GM23338 (cell line): ENCODE data around the gene CDH20. TPM values are rescaled to one million over a fixed set of nuclear protein-coding genes. Genes with fewer than 3 reads are reported as not detected.

Experiments
- ATAC-seq: fragments of 200-7000 bp; cut with Tn5 transposase; 3 replicates; pipeline ENCODE4 v1.9.1; 2020
- DNase-seq: peaks from one replicate; pipeline ENCODE4 v3.0.0-alpha.2; 2015; ENCODE audit warnings: low spot score
- H2AFZ ChIP-seq: fragments of 200-600 bp; sonication (generic); 2 replicates; pipeline ENCODE4 v1.8.0; 2016; ENCODE audit warnings: antibody characterized with exemption, mild to moderate bottlenecking, moderate library complexity
- H3F3A ChIP-seq: fragments of 200-600 bp; sonication (generic); replicated peaks from 2 replicates; pipeline ENCODE4 v1.8.0; 2017; ENCODE audit warnings: antibody characterized with exemption, mixed run types, low read depth
- H3K27ac ChIP-seq: fragments of 200-600 bp; sonication (generic); 2 replicates; pipeline ENCODE4 v1.6.1; 2016; ENCODE audit warnings: low read depth
- H3K27me3 ChIP-seq: fragments of 200-600 bp; sonication (generic); 2 replicates; pipeline ENCODE4 v1.8.0; 2016; ENCODE audit warnings: mild to moderate bottlenecking, mixed run types, moderate library complexity; ENCODE audit not compliant: insufficient read depth
- H3K36me3 ChIP-seq: fragments of 200-600 bp; sonication (generic); 2 replicates; pipeline ENCODE4 v1.8.0; 2016; ENCODE audit warnings: mild to moderate bottlenecking; ENCODE audit not compliant: insufficient read depth
- H3K4me1 ChIP-seq: fragments of 200-600 bp; sonication (generic); 2 replicates; pipeline ENCODE4 v1.8.0; 2016; ENCODE audit warnings: mild to moderate bottlenecking, moderate library complexity; ENCODE audit not compliant: insufficient read depth
- H3K4me2 ChIP-seq: fragments of 200-600 bp; sonication (generic); 2 replicates; pipeline ENCODE4 v1.7.1; 2017; ENCODE audit warnings: mixed run types
- H3K4me3 ChIP-seq: fragments of 200-600 bp; sonication (generic); 2 replicates; pipeline ENCODE4 v1.6.1; 2016; ENCODE audit warnings: mixed run types
- H3K79me2 ChIP-seq: fragments of 200-600 bp; sonication (generic); replicated peaks from 2 replicates; pipeline ENCODE4 v1.8.0; 2017; ENCODE audit warnings: mild to moderate bottlenecking; ENCODE audit not compliant: insufficient read depth
- H3K9me2 ChIP-seq: fragments of 200-600 bp; sonication (generic); 2 replicates; pipeline ENCODE4 v1.8.0; 2017; ENCODE audit not compliant: insufficient read depth
- H4K20me1 ChIP-seq: fragments of 200-600 bp; sonication (generic); replicated peaks from 2 replicates; pipeline ENCODE4 v1.8.0; 2017; ENCODE audit warnings: mild to moderate bottlenecking; ENCODE audit not compliant: insufficient read depth
- H3K27ac Mint-ChIP-seq: 2 replicates; pipeline ENCODE4 v1.8.0; 2020; ENCODE audit warnings: inconsistent platforms, mild to moderate bottlenecking, moderate library complexity, mixed read lengths
- H3K27me3 Mint-ChIP-seq: 3 replicates; pipeline ENCODE4 v1.8.0; 2022; ENCODE audit warnings: low read depth, mild to moderate bottlenecking, moderate library complexity, mixed read lengths, inconsistent platforms; ENCODE audit not compliant: insufficient read depth, poor library complexity
- H3K36me3 Mint-ChIP-seq: 3 replicates; pipeline ENCODE4 v1.8.0; 2021; ENCODE audit warnings: low read depth, mild to moderate bottlenecking, inconsistent platforms, moderate library complexity, mixed read lengths
- H3K4me1 Mint-ChIP-seq: 3 replicates; pipeline ENCODE4 v1.8.0; 2020; ENCODE audit warnings: mild to moderate bottlenecking, inconsistent platforms, mixed read lengths
- H3K4me3 Mint-ChIP-seq: 3 replicates; pipeline ENCODE4 v1.8.0; 2021; ENCODE audit warnings: moderate library complexity, mild to moderate bottlenecking, inconsistent platforms, mixed read lengths
- H3K9me3 Mint-ChIP-seq: 3 replicates; pipeline ENCODE4 v1.8.0; 2020; ENCODE audit warnings: moderate library complexity, mild to moderate bottlenecking, inconsistent platforms, mixed read lengths
- CREB1 ChIP-seq: fragments of 250-450 bp; sonication (Bioruptor Pico); IDR thresholded peaks from 2 replicates; pipeline ENCODE4 v1.5.0; 2020; ENCODE audit warnings: low read depth, mild to moderate bottlenecking, moderate library complexity
- CTCF ChIP-seq, 2 experiments: fragments of 200-600 bp in 1 of 2; sonication (generic) in 1 of 2; conservative IDR thresholded peaks; 2 replicates each; pipeline versions ENCODE4 v1.5.1 to v1.6.1; 2016 to 2017; ENCODE audit warnings: antibody characterized with exemption in 2 of 2, low read depth in 2 of 2, mild to moderate bottlenecking in 2 of 2, moderate library complexity in 1 of 2
- ETS1 ChIP-seq: IDR thresholded peaks from 2 replicates; pipeline ENCODE4 v1.6.1; 2016; ENCODE audit warnings: antibody characterized with exemption
- EZH2 ChIP-seq: fragments of 200-600 bp; sonication (generic); IDR thresholded peaks from one replicate; pipeline ENCODE4 v1.8.0; 2017; ENCODE audit warnings: antibody characterized with exemption, mild to moderate bottlenecking, low read depth; ENCODE audit not compliant: unreplicated experiment
- JUNB ChIP-seq: IDR thresholded peaks from one replicate; pipeline ENCODE4 v1.6.1; 2016; ENCODE audit warnings: antibody characterized with exemption; ENCODE audit not compliant: unreplicated experiment
- NANOG ChIP-seq: IDR thresholded peaks from 2 replicates; pipeline ENCODE4 v1.6.1; 2016; ENCODE audit warnings: antibody characterized with exemption, borderline replicate concordance
- POLR2AphosphoS5 ChIP-seq: IDR thresholded peaks from 2 replicates; pipeline ENCODE4 v1.6.1; 2016; ENCODE audit warnings: antibody characterized with exemption, low read depth
- ZNF114 ChIP-seq: fragments of 250-450 bp; sonication (Bioruptor Pico); IDR thresholded peaks from 2 replicates; pipeline ENCODE4 v1.5.0; 2020; ENCODE audit warnings: mild to moderate bottlenecking, moderate library complexity
- ZNF331 ChIP-seq: fragments of 250-450 bp; sonication (Bioruptor Pico); IDR thresholded peaks from 2 replicates; pipeline ENCODE4 v1.5.0; 2020; ENCODE audit warnings: low read depth, mild to moderate bottlenecking, moderate library complexity
- ZNF462 ChIP-seq: fragments of 250-450 bp; sonication (Bioruptor Pico); IDR thresholded peaks from 2 replicates; pipeline ENCODE4 v1.5.0; 2020; ENCODE audit warnings: mild to moderate bottlenecking, moderate library complexity
- polyA plus RNA-seq: library from polyadenylated mRNA; unstranded; fragments of >200 nt; fragmentation: Nextera tagmentation; extraction: Ambion mirVana; gene quantifications from 2 replicates; pipeline ENCODE4 v1.2.1, GENCODE V29; 2016
- total RNA-seq: library from RNA; depleted of rRNA; stranded (reverse); fragments of >200 nt; shearing (Covaris generic); gene quantifications from 2 replicates; pipeline ENCODE4 v1.2.3, GENCODE V29; 2014

Gene CDH20
- total and polyA plus RNA-seq, 2 experiments from 2014 or later: 1.0 TPM; not detected in 1

- Histone ChIP-seq H3K4me1 (no peaks in the 10 kb centered on the region), H3K4me3 (no peak overlapping the region), H3K9me2 (no peaks in the 10 kb centered on the region; the same call in 1 of the 2 replicates), H4K20me1 (no peaks in the 10 kb centered on the region), H2AFZ (no peak overlapping the region), H3K27me3 (no peaks in the 10 kb centered on the region), H3K36me3 (no peaks in the 10 kb centered on the region), H3K27ac (no peak overlapping the region), H3K4me2 (no peak overlapping the region), H3K79me2 (no peaks in the 10 kb centered on the region), H3F3A (no peaks in the 10 kb centered on the region)
- ATAC-seq (no peak), DNase-seq (no peak)
- H3K9me3 Mint-ChIP-seq: no peaks in the 10 kb centered on the region
- TF ChIP-seq ZNF331: no peak
- TF ChIP-seq JUNB: no peak
- TF ChIP-seq CTCF (conservative IDR thresholded peaks at IDR 0.05; ENCODE audit: low read depth in 2 of 2): no peak
- H3K4me1 Mint-ChIP-seq: no peaks in the 10 kb centered on the region
- H3K4me3 Mint-ChIP-seq: no peak overlapping the region
- no peaks in the 10 kb centered on the region for H3K36me3 Mint-ChIP-seq
- H3K27ac Mint-ChIP-seq: no peak overlapping the region
- no peaks in the 10 kb centered on the region for H3K27me3 Mint-ChIP-seq
Observed at GRCh38 chr18:61414086-61414485, 80.9 kb downstream of the CDH20 start.

- no peaks in the 10 kb centered on the region for H3K79me2 ChIP-seq
- TF ChIP-seq ZNF462 (CRISPR knock-in tag) (no peak), EZH2 (no peak), NANOG (no peak), CTCF (conservative IDR thresholded peaks at IDR 0.05; ENCODE audit: low read depth in 2 of 2) (no peak), ETS1 (no peak), ZNF331 (no peak), CREB1 (CRISPR knock-in tag) (no peak), ZNF114 (CRISPR knock-in tag) (no peak), POLR2AphosphoS5 (no peak)
Observed at GRCh38 chr18:61419763-61420162, 86.5 kb downstream of the CDH20 start.

More at GRCh38 chr18:61419763-61420162, 86.5 kb downstream of the CDH20 start:
- ATAC-seq (no peak), DNase-seq (no peak)
- Histone ChIP-seq H3K4me3 (no peak overlapping the region), H3K4me1 (no peaks in the 10 kb centered on the region), H4K20me1 (no peaks in the 10 kb centered on the region), H3K27ac (no peak overlapping the region), H3K27me3 (no peaks in the 10 kb centered on the region), H3K36me3 (no peaks in the 10 kb centered on the region), H3K4me2 (no peak overlapping the region), H3K9me2 (no peaks in the 10 kb centered on the region; the same call in 1 of the 2 replicates), H2AFZ (no peak overlapping the region), H3F3A (no peaks in the 10 kb centered on the region)
- Mint-ChIP-seq H3K27ac (no peak overlapping the region), H3K27me3 (no peaks in the 10 kb centered on the region), H3K36me3 (no peaks in the 10 kb centered on the region), H3K4me3 (no peak overlapping the region), H3K4me1 (no peaks in the 10 kb centered on the region), H3K9me3 (no peaks in the 10 kb centered on the region)
